ENCODE results near the gene CAMK1G. TPM values are rescaled to one million over a fixed set of nuclear protein-coding genes. Genes with fewer than 3 reads are reported as not detected.

CAMK1G gene
- total and polyA plus RNA-seq, 2 experiments from 2014 or later: 0.11 TPM; not detected in 1

GRCh38 chr1:209621286-209621685, 37.8 kb downstream of the CAMK1G start:
- 35 to 40% methylated on average over 4 of the region's 4 CpGs for WGBS, 2 experiments (ENCODE audit: low coverage in 1 of 2, low lambda C conversion rate in 2 of 2, missing lambda C conversion rate in 2 of 2)
- H3K9ac ChIP-seq: no peak overlapping the region
- H3K9me3 ChIP-seq (ENCODE audit: low read depth): no peaks in the 10 kb centered on the region
- no peaks in the 10 kb centered on the region for H3K79me2 ChIP-seq (ENCODE audit: insufficient read depth)
- H3F3A ChIP-seq (ENCODE audit: insufficient read depth): no peaks in the 10 kb centered on the region
- no peak overlapping the region for H2AFZ ChIP-seq
- in situ Hi-C loops (cut with MboI): no loop called here
- H3K9me2 ChIP-seq (ENCODE audit: insufficient read depth): no peaks in the 10 kb centered on the region
- TF ChIP-seq EZH2phosphoT487 (IDR thresholded peaks at IDR 0.05; ENCODE audit: insufficient read depth, low read depth) (no peak), EZH2 (IDR thresholded peaks at IDR 0.05; ENCODE audit: insufficient read depth, poor library complexity, severe bottlenecking) (no peak)
- no peaks in the 10 kb centered on the region; the same call in 1 of the 2 replicates for H3K27me3 ChIP-seq (replicated peaks; ENCODE audit: insufficient read depth)
- no peak for DNase-seq
- no peak overlapping the region for H3K27ac ChIP-seq
- H4K20me1 ChIP-seq (ENCODE audit: insufficient read depth): no peaks in the 10 kb centered on the region
- H3K4me3 ChIP-seq: no peak overlapping the region
- no peaks in the 10 kb centered on the region for H3K36me3 ChIP-seq (ENCODE audit: low read depth)
- H3K4me1 ChIP-seq (ENCODE audit: insufficient read depth): no peaks in the 10 kb centered on the region
- no peak overlapping the region for H3K4me2 ChIP-seq (ENCODE audit: unreplicated experiment)

- H3K4me1 ChIP-seq (ENCODE audit: insufficient read depth): no peaks in the 10 kb centered on the region
- 82 to 83% methylated on average over 10 to 11 of the region's 11 CpGs for whole genome bisulfite sequencing, 2 experiments (ENCODE audit: low coverage in 1 of 2, low lambda C conversion rate in 2 of 2, missing lambda C conversion rate in 2 of 2)
Observed at GRCh38 chr1:209621741-209622655, 38.5 kb downstream of the CAMK1G start.

DNA sequence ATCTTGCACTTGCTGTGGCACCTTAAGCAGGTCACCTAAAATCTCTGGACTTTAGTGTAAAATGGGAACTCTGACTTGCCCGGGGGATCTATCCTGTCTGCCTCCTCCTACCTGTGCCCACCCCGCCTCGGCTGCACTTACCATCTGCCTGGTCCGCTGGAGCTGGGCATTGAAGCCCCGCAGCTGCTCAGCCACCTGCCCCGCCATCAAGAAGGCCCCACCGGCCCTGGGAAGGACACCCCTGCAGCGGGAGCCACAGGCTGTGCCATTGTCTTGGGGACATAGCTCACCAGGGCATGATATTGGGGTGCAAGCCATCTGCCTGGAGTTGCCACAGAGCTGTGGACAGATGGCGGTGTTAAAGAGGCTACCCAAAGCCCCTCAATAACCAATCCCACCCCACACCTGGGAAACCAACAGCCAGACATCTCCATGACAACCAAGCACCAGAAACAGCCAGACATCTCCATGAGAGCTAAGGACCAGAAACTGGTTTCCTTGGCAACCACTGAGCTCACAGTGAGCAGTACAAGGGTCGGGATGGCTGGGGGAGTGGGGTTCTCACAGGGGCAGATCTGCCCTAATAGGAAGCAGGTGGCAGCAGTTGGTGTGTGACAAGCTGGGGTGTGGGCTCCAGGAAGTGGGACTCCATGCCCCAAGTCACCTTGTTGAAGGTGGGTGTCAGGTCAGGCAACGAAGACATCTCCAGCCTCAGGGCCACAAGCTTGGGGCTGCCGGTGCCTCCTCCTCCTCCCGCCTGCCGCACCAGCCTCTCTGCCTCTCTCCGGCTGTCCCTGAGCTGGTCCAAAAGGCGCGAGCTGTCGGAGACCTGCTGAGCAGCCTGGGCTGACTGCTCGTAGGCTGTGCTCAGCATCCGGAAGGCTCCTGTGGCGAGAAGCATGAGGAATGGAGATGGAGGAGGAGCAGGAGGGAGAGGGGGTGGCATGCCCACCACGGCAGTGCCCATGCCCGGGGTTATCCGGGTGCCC, 39.6 kb downstream of the CAMK1G start:
- no peaks in the 10 kb centered on the region for H4K20me1 ChIP-seq (ENCODE audit: insufficient read depth)
- no peaks in the 10 kb centered on the region for H3K79me2 ChIP-seq (ENCODE audit: insufficient read depth)
- H3K4me3 ChIP-seq: no peak overlapping the region
- H3K9me2 ChIP-seq (ENCODE audit: insufficient read depth): no peaks in the 10 kb centered on the region
- H3K4me1 ChIP-seq (ENCODE audit: insufficient read depth): no peaks in the 10 kb centered on the region
- H3F3A ChIP-seq (ENCODE audit: insufficient read depth): no peaks in the 10 kb centered on the region
- TF ChIP-seq EZH2 (IDR thresholded peaks at IDR 0.05; ENCODE audit: insufficient read depth, poor library complexity, severe bottlenecking) (no peak), EZH2phosphoT487 (IDR thresholded peaks at IDR 0.05; ENCODE audit: insufficient read depth, low read depth) (no peak)
- no peak for DNase-seq
- H3K27ac ChIP-seq: no peak overlapping the region
- in situ Hi-C loops (cut with MboI): no loop called here
- H3K36me3 ChIP-seq (ENCODE audit: low read depth): no peaks in the 10 kb centered on the region
- H3K27me3 ChIP-seq (replicated peaks; ENCODE audit: insufficient read depth): no peaks in the 10 kb centered on the region; the same call in 1 of the 2 replicates
- no peak overlapping the region for H2AFZ ChIP-seq
- WGBS, 2 experiments (ENCODE audit: low coverage in 1 of 2, low lambda C conversion rate in 2 of 2, missing lambda C conversion rate in 2 of 2): 74 to 75% methylated on average over 22 to 24 of the region's 24 CpGs
- no peak overlapping the region for H3K4me2 ChIP-seq (ENCODE audit: unreplicated experiment)
- no peaks in the 10 kb centered on the region for H3K9me3 ChIP-seq (ENCODE audit: low read depth)
- no peak overlapping the region for H3K9ac ChIP-seq

More at GRCh38 chr1:209621741-209622655, 38.5 kb downstream of the CAMK1G start:
- no peak overlapping the region for H3K4me3 ChIP-seq
- no peaks in the 10 kb centered on the region; the same call in 1 of the 2 replicates for H3K27me3 ChIP-seq (replicated peaks; ENCODE audit: insufficient read depth)
- DNase-seq: no peak
- no peaks in the 10 kb centered on the region for H3K79me2 ChIP-seq (ENCODE audit: insufficient read depth)
- no peak overlapping the region for H3K9ac ChIP-seq
- H3K9me3 ChIP-seq (ENCODE audit: low read depth): no peaks in the 10 kb centered on the region
- H3F3A ChIP-seq (ENCODE audit: insufficient read depth): no peaks in the 10 kb centered on the region
- TF ChIP-seq EZH2 (IDR thresholded peaks at IDR 0.05; ENCODE audit: insufficient read depth, poor library complexity, severe bottlenecking) (no peak), EZH2phosphoT487 (IDR thresholded peaks at IDR 0.05; ENCODE audit: insufficient read depth, low read depth) (no peak)
- H3K4me2 ChIP-seq (ENCODE audit: unreplicated experiment): no peak overlapping the region
- no peak overlapping the region for H2AFZ ChIP-seq
- no peak overlapping the region for H3K27ac ChIP-seq
- no peaks in the 10 kb centered on the region for H3K9me2 ChIP-seq (ENCODE audit: insufficient read depth)
- in situ Hi-C loops (cut with MboI): no loop called here
- H4K20me1 ChIP-seq (ENCODE audit: insufficient read depth): no peaks in the 10 kb centered on the region
- H3K36me3 ChIP-seq (ENCODE audit: low read depth): no peaks in the 10 kb centered on the region
